Measurements from ENCODE around the gene KRT36.
A peak's percentile ranks its signal among the peaks of the same experiment; 100 is the strongest.

KRT36 gene

GRCh38 chr17:41499714-41500113, 10.0 kb upstream of the KRT36 start:
- DNase-seq (ENCODE audit: insufficient read length, low spot score) (no peak), FAIRE-seq (no peak)
- TF ChIP-seq, protein P1, sequence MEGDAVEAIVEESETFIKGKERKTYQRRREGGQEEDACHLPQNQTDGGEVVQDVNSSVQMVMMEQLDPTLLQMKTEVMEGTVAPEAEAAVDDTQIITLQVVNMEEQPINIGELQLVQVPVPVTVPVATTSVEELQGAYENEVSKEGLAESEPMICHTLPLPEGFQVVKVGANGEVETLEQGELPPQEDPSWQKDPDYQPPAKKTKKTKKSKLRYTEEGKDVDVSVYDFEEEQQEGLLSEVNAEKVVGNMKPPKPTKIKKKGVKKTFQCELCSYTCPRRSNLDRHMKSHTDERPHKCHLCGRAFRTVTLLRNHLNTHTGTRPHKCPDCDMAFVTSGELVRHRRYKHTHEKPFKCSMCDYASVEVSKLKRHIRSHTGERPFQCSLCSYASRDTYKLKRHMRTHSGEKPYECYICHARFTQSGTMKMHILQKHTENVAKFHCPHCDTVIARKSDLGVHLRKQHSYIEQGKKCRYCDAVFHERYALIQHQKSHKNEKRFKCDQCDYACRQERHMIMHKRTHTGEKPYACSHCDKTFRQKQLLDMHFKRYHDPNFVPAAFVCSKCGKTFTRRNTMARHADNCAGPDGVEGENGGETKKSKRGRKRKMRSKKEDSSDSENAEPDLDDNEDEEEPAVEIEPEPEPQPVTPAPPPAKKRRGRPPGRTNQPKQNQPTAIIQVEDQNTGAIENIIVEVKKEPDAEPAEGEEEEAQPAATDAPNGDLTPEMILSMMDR (IDR thresholded peaks at IDR 0.05; ENCODE audit: insufficient read depth, missing control alignments), result no peak

GRCh38 chr17:41498276-41498675, 8.6 kb upstream of the KRT36 start:
- DNase-seq (ENCODE audit: insufficient read length, low spot score), result no peak
- TF ChIP-seq, protein P1 (IDR thresholded peaks at IDR 0.05; ENCODE audit: insufficient read depth, missing control alignments), result no peak

DNA sequence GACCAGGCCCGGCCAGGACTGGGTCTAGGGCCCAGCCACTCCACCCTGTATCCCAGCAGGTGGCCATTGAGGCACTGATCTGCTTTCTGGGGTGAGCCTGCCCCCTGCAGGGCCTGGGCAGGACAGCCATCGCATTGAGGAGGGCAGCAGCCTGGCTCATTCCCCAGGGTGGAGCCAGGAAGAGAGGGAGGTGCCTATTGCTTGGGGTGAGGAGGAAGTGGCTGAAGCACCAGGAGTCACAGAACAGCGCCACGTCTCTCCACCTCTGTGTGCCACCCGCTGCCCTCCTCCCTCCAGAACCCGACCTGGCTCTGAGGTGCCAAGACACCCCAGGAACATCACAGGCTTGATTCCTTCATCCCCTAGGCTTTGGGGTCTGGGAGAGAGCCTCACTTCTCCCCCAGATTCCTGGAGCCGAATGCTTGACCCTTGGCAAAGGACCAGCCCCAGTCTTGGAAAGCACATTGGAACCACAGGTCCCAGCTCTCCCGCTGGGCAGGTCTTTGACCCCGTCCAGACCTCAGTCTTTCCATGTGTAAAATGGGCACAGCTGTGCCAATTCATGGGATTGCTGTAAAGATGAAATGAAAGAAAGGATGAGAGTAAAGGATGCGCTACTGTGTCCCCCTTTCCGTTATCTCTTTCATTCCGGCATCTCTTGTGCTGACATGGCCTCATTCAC, 7.2 kb upstream of the KRT36 start:
- FAIRE-seq (no peak), DNase-seq (ENCODE audit: insufficient read length, low spot score) (no peak)
- TF ChIP-seq, protein P1 (IDR thresholded peaks at IDR 0.05; ENCODE audit: insufficient read depth, missing control alignments), result peak; percentile 35

More at GRCh38 chr17:41498276-41498675, 8.6 kb upstream of the KRT36 start:
- no peak for FAIRE-seq

GRCh38 chr17:41494524-41494923, 4.8 kb upstream of the KRT36 start:
- no peak for DNase-seq (ENCODE audit: insufficient read length, low spot score)
- no peak for FAIRE-seq
- TF ChIP-seq, protein P1 (IDR thresholded peaks at IDR 0.05; ENCODE audit: insufficient read depth, missing control alignments), result no peak

GRCh38 chr17:41492771-41493170, 3.1 kb upstream of the KRT36 start:
- DNase-seq (ENCODE audit: insufficient read length, low spot score), result no peak
- FAIRE-seq, result no peak
- TF ChIP-seq, protein P1 (IDR thresholded peaks at IDR 0.05; ENCODE audit: insufficient read depth, missing control alignments), result no peak

DNA sequence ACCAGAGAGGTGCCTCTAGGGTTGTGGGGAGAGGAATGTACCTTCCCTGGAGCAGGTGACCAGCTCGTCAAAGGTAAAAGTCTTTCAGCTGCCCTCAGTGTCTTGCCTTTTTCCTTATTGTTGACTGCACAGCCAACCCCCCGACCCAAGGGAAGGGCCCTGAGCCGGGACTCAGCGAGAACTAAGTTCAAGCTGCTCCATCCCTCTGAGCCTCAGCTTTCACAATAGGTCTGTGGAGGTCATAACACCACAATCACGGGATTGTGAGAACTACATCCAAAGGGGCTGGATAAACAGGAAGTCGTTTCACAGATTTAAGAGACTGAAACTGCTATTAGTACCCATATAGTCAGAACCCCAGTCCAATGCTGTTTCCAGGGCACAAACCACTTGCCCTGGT, 2.6 kb upstream of the KRT36 start:
- DNase-seq (ENCODE audit: insufficient read length, low spot score) (no peak), FAIRE-seq (no peak)
- TF ChIP-seq, protein P1 (IDR thresholded peaks at IDR 0.05; ENCODE audit: insufficient read depth, missing control alignments), result no peak

DNA sequence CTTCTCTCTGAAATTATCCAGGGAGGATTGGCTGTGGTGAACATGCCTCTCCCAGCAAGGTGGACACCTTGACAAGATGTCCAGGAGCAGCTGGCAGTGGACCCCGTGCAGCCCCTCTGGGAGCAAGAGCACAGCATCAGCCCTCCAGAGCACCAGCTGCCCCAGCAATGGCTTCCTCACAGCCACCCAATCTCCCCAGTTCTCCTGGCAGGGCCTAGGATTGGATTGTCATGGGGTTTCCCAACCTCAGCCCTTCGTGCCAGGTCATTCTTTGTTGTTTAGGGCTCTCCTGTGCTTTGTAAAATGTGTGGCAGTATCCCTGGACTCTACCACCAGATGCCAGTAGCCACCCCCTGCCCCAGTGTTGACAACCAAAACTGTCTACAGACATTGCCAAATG, 1.8 kb upstream of the KRT36 start:
- DNase-seq (ENCODE audit: insufficient read length, low spot score) (no peak), FAIRE-seq (no peak)
- TF ChIP-seq, protein P1 (IDR thresholded peaks at IDR 0.05; ENCODE audit: insufficient read depth, missing control alignments), result no peak

Measured in D721Med (cell line).